Measurements from ENCODE around the gene TRIM56.
"Not testable (repeated sequence)": the region's sequence is repeated elsewhere in the genome, so short reads cannot be mapped to it uniquely, and the experiment has no call there.

The TRIM56 gene

DNA sequence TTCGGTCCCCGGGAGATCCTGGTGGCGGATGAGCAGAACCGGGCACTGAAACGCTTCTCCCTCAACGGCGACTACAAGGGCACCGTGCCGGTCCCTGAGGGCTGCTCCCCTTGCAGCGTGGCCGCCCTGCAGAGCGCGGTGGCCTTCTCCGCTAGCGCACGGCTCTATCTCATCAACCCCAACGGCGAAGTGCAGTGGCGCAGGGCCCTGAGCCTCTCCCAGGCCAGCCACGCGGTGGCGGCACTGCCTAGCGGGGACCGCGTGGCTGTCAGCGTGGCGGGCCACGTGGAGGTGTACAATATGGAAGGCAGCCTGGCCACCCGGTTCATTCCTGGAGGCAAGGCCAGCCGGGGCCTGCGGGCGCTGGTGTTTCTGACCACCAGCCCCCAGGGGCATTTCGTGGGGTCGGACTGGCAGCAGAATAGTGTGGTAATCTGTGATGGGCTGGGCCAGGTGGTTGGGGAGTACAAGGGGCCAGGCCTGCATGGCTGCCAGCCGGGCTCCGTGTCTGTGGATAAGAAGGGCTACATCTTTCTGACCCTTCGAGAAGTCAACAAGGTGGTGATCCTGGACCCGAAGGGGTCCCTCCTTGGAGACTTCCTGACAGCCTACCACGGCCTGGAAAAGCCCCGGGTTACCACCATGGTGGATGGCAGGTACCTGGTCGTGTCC, 3.7 kb downstream of the TRIM56 start:
- DNase-seq (ENCODE audit: low read depth in 2 of 2): no peak

DNA sequence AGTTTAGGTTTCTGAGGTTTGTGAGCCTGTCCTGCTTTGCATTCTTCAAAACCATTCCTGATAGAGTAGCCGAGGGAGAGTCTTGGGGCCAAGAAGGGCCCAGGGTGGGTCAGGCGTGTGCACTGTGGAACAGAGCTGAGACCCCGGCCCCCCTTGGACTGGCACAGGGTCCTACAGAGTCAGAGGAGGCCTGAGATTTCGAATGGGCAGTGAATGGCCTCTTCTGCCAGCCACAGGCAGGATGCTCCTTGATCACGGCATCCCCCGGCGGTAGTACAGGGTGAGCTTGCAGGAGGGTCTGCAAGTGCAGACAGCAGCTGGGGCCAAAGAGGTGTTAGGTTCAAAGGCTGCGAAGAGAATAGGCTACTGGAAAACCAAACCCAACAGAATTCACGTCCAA, 4.6 kb downstream of the TRIM56 start:
- DNase-seq (ENCODE audit: low read depth in 2 of 2): no peak

DNA sequence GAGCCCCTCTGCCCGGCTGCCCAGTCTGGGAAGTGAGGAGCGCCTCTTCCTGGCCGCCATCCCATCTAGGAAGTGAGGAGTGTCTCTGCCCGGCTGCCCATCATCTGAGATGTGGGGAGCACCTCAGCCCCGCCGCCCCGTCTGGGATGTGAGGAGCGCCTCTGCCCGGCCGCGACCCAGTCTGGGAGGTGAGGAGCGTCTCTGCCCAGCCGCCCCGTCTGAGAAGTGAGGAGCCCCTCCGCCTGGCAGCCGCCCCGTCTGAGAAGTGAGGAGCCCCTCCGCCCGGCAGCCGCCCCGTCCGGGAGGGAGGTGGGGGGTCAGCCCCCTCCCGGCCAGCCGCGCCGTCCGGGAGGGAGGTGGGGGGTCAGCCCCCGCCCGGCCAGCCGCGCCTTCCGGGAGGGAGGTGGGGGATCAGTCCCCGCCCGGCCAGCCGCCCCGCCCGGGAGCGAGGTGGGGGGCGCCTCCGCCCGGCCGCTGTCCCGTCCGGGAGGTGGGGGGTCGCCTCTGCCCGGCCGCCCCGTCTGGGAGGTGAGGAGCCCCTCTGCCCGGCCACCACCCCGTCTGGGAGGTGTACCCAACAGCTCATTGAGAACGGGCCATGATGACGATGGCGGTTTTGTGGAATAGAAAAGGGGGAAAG, 7.1 kb downstream of the TRIM56 start:
- DNase-seq (ENCODE audit: low read depth in 2 of 2): not testable (repeated sequence)

DNA sequence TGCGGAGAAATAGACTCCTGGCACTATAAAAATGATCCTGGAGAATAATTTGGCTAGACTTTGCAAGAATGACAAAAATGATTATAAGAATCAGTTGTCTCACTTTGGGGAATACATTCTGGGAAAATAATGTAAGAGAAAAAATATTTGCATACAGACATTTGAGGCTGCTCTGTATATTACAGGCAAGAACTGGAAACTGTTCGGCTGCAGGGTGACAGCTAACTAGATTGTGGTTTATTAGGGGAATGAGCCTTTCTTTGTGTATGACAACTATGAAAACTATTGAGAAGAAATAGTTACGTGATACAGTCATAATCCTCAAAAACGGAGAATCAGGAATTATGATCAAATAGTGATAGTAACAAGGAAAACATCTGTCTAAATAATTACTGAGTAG, 8.6 kb downstream of the TRIM56 start:
- peak; percentile 86 to 87 for DNase-seq (ENCODE audit: low read depth in 2 of 2)

DNA sequence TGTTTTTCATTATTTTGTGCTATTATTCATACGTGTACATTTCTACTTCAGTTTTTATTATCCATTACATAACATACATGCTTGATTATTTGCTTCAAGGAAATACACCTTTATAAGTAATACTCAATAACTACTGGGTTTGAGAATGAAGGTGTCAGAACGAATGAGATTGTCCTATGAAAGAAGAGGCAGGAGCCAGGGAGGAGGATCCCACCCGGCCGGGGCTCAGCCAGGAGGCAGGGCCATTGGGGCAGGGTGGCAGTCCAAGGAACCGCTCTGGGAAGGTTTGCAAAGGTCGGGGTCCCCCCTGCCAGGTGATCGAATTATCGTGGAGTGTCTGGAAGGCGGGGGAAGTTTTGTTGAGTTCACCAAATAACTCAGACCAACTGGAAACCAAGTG, 9.1 kb downstream of the TRIM56 start:
- no peak for DNase-seq (ENCODE audit: low read depth in 2 of 2)

DNA sequence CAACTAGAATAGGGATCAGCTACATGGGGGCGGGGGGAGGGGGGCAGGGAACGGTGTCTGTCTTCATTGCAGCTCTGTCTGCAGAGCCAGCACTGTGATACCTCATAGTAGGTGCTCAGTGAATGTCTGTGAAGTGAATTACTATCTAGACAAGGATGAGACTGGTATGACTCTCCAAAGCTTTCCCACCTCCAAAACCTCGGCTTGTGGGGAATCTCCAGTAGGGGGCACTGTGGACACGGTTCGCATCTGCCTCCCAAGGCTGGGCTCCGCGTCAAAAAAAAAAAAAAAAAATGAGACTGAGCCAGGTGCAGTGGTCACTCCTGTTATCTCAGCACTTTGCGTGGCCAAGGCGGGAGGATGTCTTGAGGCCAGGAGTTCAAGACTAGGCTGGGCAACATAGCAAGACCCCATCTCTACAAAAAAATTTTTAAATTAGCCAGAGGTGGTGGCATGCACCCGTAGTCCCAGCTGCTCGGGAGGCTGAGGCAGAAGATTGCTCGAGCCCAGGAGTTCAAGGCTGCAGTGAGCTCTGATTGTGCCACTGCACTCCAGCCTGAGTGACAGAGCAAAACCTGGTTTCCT, 9.6 kb downstream of the TRIM56 start:
- DNase-seq (ENCODE audit: low read depth in 2 of 2): no peak

DNA sequence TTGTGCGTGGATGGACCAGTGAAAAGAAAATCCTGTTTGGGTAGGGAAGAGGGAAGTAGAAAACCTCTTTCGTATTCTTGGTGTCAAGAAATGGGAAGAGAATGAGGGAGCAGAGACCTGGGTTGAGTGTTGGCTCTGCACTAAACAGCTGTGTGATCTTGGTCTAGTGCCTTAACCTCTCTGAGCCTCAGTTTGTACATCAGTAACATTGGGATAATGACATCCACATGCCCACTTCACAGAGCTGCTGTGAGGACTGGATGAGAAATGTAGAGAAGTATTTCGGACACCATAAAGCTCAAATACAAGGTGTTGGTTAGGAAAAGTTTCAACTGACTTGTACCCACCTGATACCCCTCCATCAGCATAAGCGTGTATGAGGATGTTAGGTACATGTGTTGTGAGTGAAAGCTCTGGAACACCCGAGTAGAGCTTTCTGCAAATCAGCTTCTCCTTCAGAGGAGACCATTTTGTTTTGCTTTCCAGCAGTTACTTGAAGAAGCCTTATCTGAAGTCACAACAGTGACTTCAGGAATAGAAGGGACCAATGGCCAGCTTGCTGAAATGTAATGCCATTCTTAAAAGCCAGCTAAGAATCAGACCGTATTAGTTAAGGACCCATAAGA, 11.2 kb downstream of the TRIM56 start:
- DNase-seq (ENCODE audit: low read depth in 2 of 2): no peak

DNA sequence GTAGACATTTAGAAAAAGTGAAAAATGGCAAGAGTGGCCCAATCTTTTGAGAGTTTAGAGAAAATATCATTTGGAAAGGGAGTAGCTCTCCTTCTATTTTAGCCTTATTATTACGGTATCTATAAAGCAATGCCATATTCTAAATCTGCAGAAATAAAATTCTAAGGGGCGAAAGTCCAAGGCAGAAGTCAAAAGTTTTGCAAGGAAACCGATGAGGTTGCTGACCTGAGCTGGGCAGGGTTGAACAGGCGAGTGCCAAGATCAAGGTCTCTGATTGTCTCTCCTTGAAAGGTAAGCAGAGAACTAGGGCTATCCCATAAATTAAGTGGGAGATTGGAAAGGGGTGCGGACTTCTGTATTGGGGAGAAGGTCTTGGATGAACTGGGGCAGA, 11.7 kb downstream of the TRIM56 start:
- no peak for DNase-seq (ENCODE audit: low read depth in 2 of 2)

DNA sequence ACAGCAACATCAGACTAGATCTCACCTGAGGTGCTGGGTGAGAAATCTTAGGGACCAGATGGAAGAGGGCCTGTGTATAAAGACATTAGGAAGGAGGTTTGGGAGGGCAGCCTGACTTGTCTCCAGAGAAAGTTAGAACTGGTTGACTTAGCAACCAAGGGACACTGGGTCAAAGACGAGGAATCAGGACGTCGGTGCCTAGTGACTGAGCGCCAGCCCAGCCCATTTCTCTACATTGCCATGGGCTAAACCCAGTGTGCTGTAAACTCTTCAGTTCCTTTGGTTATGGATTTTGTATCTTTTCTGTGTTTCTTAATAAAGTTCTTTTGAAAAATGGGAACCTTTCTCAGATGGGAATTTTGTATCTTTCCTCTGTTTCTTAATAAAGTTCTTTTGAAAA, 12.3 kb downstream of the TRIM56 start:
- no peak for DNase-seq (ENCODE audit: low read depth in 2 of 2)

DNA sequence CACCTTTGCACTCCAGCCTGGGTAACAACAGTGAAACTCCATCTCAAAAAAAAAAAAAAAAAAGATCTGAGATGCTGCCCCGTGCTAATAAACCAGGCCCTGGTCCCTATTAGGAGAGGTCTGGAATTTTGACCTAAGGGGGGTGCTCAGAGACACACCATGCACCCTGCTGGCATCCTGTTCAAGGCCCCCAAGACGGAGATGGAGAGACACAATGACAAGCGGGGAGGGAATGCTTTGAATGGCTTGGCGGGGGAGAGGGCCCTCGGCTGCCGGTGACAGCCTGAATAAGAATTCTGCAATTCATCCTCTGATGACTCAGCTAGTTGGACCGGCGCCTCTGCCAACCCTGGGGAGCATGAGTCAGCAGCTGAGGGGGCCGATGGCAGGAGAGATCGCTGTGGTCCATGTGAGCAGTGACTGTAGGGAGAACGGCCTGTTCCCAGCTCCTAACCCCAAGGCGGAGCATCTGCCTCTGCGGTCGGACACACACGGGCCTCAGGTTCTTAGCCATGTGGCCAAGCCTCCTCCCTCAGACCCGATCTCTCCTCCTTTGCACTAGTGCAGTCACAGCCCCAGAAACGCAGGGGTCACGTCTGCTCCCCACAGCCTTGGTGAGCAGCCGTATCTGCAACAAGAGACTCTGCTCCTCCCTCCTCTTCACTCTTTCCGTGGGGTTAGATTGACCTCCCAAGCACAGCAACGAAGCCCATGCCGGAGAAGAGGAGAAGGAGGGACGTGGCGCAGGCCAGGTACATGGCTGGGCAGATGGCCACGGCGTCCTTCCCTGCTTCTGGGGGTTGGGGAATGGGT, 14.9 kb downstream of the TRIM56 start:
- DNase-seq (ENCODE audit: low read depth in 2 of 2): peak; percentile 97 to 98

DNA sequence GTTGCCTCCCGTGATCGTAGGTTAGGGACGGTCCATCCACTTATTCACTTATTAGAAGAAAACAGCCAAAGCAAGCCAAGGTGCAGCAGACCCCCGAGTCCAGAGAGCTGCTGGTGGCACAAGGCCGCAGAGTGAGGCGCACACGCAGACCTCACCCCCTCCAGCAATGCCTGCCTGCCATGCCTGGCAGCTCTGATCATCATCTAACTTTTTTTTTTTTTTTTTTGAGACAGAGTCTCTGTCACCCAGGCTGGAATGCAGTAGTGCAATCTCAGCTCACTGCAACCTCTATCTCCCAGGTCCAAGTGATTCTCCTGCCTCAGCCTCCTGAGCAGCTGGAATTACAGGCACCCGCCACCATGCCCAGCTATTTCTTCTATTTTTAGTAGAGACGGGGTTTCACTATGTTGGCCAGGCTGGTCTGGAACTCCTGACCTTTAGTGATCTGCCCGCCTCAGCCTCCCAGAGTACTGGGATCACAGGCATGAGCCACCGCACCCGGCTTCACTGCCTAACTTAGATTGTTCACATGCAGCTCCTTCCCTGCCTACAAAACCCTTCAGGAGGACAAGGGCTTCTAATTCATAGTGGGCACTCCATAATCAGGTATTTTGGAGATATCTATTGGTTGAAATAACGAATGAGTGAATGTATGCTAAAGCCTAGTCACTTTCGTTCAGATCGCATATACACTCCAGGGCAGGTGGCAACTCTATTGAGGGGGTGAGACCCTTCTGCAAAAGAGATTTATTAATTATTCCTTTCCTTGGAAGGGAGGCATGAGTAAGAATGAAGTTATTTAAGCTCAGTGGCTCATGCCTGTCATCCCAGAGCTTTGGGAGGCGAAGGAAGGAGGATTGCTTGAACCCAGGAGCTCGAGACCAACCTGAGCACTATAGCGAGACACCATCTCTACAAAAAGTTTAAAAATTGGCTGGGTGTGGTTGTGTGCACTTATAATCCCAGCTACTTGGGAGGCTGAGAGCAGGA, 15.9 kb downstream of the TRIM56 start:
- DNase-seq (ENCODE audit: low read depth in 2 of 2): no peak

DNA sequence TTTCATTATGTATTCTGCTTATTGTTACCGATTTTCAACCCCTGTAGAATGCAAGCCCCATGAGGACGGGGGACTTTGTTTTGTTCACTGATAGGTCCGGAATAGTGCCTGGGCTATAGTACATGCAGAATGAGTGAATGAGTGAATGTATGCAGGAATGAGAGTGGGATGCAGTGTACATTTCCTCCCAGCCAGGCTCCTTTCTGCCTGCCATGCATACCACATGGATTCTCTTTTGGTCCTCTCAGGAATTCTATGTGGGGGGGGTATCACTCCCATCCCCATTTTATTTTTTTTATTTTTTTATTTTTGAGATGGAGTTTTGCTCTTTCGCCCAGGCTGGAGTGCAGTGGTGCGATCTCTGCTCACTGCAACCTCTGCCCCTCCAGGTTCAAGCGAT, 16.7 kb downstream of the TRIM56 start:
- no peak for DNase-seq (ENCODE audit: low read depth in 2 of 2)

DNA sequence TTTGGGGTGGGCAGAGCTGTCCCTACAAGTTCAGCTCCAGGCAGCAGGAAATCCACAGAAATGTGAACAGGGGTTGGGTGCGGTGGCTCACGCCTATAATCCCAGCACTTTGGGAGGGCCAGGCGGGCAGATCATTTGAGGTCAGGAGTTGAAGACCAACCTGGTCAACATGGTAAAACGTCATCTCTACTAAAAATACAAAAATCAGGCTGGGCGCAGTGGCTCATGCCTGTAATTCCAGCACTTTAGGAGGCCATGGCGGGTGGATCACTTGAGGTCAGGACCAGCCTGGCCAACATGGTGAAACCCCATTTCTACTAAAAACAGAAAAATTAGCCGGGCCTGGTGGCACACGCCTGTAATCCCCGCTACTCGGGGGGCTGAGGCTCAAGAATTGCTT, 18.4 kb downstream of the TRIM56 start:
- not testable (repeated sequence) for DNase-seq (ENCODE audit: low read depth in 2 of 2)

DNA sequence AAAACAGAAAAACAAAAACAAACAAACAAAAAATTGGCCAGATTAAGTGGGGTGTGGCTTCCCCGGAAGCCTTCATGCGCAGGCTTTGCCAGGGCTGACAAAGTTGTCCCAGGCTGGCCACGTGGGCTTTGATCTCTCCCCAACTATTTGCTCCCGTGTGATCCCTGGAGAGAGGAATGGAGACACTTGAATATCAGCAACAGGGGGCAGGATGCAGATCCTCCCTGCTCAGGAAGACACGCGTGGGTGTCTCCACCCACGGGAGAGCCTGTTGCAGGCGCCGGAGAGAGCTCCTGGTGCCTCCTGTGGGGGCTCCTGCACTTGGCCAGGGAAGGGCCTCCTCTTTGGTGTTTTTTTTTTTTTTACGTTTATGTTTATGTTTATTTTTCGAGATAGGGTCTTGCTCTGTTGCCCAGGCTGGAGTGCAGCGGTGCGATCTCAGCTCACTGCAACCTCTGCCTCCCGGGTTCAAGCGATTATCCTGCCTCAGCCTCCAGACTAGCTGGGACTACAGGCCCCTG, 19.0 kb downstream of the TRIM56 start:
- DNase-seq (ENCODE audit: low read depth in 2 of 2): no peak

DNA sequence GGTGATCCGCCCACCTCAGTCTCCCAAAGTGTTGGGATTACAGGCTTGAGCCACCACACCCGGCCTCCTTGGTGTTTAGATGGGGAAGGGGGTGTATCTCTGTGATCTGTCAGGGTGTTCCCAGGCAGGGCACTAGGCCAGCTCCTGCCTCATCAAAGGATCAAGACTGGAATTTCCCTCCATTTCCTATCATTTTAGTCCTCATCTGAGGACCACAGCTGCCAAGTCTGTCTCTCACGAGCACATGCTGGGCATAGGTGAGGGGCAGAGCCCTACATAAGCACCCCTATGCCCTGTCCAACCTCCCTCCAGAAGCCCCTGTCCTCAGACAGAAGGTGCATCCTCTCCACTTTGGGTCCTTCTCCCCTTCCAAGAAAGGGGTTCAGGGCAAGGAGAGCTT, 19.5 kb downstream of the TRIM56 start:
- DNase-seq (ENCODE audit: low read depth in 2 of 2): no peak

DNA sequence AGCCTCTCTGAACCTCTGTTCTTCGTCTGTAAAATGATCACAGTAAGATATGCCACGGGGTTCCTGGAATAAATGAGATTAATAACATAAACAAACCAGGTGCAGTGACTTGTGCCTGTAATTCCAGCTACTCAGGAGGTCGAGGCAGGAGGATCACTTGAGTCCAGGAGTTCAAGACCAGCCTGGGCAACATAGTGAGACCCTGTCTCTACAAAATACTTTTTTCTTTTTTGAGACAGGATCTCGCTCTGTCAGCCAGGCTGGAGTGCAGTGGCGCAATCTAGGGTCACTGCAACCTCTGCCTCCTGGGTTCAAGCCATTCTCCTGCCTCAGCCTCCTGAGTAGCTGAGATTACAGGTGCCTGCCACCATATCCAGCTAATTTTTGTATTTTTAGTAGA, 20.0 kb downstream of the TRIM56 start:
- DNase-seq (ENCODE audit: low read depth in 2 of 2): not testable (repeated sequence)

DNA sequence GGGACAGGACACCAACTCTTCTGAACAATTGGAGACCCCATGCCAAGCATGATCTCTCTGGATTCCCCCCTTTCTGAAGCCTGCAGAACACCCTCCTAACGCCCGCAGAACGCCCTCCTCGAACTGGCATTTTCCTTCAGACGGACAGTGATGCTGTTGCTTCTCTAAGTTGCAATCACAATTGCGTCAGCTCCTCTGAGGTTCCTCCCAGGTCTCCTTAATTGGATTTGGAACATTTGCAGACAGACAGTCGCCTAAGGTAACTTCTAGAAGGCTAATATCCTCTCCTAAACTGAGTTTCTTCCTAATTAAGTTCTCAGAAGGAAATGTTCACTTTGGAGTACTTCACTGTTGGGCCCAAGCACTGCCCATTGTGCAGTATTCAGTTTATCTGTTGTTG, 21.1 kb downstream of the TRIM56 start:
- DNase-seq (ENCODE audit: low read depth in 2 of 2): no peak

DNA sequence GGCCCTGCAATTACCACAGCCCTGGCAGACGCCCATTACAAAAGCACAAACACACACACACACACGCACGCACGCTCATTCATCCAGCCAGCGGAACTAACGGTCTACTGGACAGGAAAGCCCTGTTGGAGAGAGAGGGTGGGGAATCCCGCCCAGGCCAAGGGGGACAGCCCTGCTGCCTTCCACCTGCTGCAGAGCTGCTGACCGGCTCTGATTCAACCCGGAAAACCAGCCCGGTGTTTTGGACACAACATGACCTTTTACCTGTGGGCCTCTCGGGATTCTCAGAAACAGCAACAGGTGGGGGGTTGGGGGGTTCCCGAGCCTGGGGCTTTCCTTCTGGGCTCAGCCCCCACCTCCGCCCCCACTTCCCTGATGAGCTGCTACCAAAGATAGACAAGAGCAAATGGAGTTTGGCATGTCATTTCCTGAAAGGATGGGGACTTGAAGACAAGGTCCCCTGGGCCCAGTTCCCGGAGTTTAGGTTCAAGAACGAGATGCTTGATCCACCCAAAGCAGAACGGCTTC, 23.1 kb downstream of the TRIM56 start:
- DNase-seq (ENCODE audit: low read depth in 2 of 2): no peak

DNA sequence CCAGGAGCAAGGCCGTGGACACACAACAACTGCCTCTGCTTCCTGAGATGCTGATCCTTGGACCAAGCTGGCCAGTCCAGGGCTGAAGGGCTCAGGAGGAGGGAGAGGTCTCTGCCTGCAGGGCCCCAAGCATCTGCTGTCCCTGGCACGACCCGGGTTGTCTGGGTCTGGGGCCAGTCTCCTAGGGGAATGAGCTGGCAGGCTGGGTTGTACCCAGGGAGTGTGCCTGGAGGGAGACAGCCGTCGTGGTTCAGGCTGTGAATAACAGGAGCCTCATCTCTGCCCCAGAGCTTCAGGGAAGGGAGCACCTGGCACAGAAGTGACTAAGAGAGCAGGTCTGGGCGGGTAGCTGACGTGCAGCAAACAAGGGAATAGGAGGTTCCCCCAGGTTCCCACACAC, 23.7 kb downstream of the TRIM56 start:
- no peak for DNase-seq (ENCODE audit: low read depth in 2 of 2)

DNA sequence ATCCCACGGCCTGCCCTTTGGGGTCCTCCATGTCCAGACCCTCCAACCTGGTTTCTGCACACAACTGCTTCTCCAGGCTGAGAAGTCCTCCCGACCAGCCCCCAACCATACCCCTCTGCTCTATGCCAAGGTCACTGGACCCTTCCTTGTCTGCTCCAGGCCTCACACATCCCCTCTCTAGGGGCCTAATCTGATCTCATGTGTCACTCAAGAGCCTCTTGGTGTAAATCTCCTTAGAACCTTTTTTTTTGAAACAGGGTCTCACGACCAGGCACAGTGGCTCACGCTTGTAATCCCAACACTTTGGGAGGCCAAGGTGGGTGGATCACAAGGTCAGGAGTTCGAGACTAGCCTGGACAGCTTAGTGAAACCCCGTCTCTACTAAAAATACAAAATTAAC, 24.1 kb downstream of the TRIM56 start:
- no peak for DNase-seq (ENCODE audit: low read depth in 2 of 2)
